GM12872 (cell line): ENCODE data around the gene PTEN.

Source experiments
- CTCF ChIP-seq: IDR thresholded peaks from 3 replicates; pipeline ENCODE4 v1.5.1; 2011; ENCODE audit warnings: low read depth, mild to moderate bottlenecking, low read length, moderate library complexity; ENCODE audit not compliant: insufficient read depth

The PTEN gene

DNA sequence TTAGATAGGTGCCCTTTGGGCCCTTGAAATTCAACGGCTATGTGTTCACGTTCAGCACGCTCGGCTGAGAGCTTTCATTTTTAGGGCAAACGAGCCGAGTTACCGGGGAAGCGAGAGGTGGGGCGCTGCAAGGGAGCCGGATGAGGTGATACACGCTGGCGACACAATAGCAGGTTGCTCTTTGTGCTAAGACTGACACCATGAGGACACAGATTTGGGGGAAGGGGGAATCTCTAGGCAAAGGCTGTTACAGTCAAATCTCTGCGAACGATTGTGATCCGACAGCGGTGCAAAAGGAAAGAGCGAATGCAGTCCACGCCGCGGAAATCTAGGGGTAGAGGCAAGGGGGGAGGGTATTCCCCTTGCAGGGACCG lies 759 bp upstream of the PTEN start:
- TF ChIP-seq CTCF = no peak

DNA sequence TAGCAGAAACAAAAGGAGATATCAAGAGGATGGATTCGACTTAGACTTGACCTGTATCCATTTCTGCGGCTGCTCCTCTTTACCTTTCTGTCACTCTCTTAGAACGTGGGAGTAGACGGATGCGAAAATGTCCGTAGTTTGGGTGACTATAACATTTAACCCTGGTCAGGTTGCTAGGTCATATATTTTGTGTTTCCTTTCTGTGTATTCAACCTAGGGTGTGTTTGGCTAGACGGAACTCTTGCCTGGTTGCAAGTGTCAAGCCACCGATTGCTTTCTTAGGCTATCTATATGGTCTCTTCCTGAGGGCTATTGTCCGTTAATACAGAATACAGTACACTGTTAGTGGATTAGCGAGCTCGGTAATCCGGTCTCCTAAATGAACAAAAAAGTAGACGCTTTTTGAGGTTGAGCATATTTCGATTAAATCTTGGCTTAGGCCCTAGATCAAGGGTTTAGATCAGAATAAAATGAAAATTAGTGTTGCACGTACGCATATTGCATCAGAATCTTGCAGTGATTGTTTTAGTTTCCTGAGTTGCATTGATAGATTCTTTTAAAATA lies 1.2 kb downstream of the PTEN start:
- TF ChIP-seq CTCF = no peak

- TF ChIP-seq CTCF = no peak
These were observed 1.9 kb downstream of the PTEN start for GRCh38 chr10:87865241-87865881.

- no peak for TF ChIP-seq CTCF
These were observed 3.1 kb downstream of the PTEN start for GRCh38 chr10:87866412-87866974.

- TF ChIP-seq CTCF = no peak
These were observed 4.0 kb downstream of the PTEN start for GRCh38 chr10:87867453-87867852.

DNA sequence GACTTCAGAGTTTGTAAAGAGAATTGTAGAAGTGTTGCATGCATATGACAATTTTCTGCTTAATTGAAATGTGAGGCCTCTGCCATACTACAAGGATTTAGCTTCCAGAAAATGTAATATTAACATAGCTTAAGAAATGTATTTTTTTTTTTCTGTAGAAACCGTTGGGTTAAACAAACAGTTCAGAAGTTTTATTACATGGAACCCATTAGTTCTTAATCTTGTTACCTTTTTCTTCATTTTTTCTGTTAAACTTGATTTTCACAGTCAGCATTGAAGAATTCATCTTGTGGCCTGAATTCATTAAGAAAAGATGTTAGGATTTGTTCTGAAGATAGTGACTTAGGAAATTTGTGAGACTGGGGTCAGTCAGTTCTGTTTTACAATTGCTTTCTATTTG lies 4.9 kb downstream of the PTEN start:
- TF ChIP-seq CTCF = no peak

DNA sequence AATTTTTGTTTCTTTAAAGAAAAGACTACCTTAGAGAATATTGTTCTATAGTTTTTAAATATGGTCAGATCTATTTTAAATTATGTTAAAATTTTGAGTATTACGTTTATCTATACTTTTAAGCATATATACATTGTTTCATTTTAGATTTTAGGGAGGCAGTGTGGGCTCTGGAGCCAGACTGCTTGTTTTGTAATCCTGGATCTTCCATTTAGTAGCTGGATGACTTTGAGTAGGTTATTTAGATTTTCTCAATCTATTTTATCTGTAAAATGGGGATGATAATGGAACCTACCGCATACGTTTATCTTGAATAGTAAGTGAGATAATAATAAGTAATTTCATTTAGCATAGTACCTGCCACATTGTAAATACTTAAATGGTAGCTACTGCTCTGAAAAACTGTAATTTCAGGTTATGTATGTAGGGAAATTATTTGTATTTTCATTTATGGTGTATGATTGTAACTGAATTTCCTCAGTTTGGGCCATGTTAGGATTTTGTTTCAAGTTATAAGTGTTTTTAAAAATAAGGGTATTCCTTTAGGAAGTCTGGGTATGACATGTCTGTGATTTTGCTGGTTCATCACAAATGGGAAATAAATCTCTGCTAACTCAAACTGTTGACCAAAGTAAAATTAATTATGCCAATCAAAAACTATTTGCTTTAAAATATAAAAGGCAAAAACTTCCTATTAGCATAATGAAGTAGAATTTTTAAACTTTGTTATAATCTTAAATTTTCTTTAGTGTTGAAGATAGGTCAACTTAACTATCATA lies 6.5 kb downstream of the PTEN start:
- no peak for TF ChIP-seq CTCF
